Skeletal muscle tissue (tissue), 4 donors: ENCODE measurements around the gene FLVCR1. TPM values are rescaled to one million over a fixed set of nuclear protein-coding genes. Genes with fewer than 3 reads are reported as not detected.
A peak's percentile ranks its signal among the peaks of the same experiment; 100 is the strongest.

Experiments used
- H3K27ac ChIP-seq: one replicate; pipeline ENCODE4 v1.7.0; 2013; ENCODE audit warnings: mild to moderate bottlenecking, low read depth, low read length, inconsistent platforms
- H3K27me3 ChIP-seq, 3 donors: one replicate each; pipeline ENCODE4 v1.7.0; 2013; ENCODE audit warnings: low read length in 3 of 3; ENCODE audit not compliant: control insufficient read depth in 3 of 3, insufficient read depth in 3 of 3
- H3K36me3 ChIP-seq, 3 donors: one replicate each; pipeline ENCODE4 v1.7.0; 2013; ENCODE audit warnings: low read length in 3 of 3; ENCODE audit not compliant: control insufficient read depth in 3 of 3, insufficient read depth in 3 of 3
- H3K4me1 ChIP-seq, 3 donors: one replicate each; pipeline ENCODE4 v1.7.0; 2013; ENCODE audit warnings: low read length in 3 of 3, mild to moderate bottlenecking in 3 of 3; ENCODE audit not compliant: control insufficient read depth in 3 of 3, insufficient read depth in 3 of 3
- H3K4me3 ChIP-seq, 3 donors: one replicate each; pipeline ENCODE4 v1.7.0; 2013; ENCODE audit warnings: low read length in 3 of 3
- H3K9ac ChIP-seq, 3 donors: one replicate each; pipeline ENCODE4 v1.7.0; 2013; ENCODE audit warnings: low read length in 3 of 3, mild to moderate bottlenecking in 3 of 3, moderate library complexity in 2 of 3, low read depth in 1 of 3
- H3K9me3 ChIP-seq, 3 donors: one replicate each; pipeline ENCODE4 v1.7.0; 2013; ENCODE audit warnings: low read length in 3 of 3; ENCODE audit not compliant: control insufficient read depth in 3 of 3
- total RNA-seq: library from RNA; depleted of rRNA; stranded (reverse); fragments of >200 nt; gene quantifications from one replicate; pipeline ENCODE4 v1.2.3, GENCODE V29; 2014
- donor health status: Osteomylitis.

FLVCR1 gene
- 10.4 TPM for total RNA-seq

DNA sequence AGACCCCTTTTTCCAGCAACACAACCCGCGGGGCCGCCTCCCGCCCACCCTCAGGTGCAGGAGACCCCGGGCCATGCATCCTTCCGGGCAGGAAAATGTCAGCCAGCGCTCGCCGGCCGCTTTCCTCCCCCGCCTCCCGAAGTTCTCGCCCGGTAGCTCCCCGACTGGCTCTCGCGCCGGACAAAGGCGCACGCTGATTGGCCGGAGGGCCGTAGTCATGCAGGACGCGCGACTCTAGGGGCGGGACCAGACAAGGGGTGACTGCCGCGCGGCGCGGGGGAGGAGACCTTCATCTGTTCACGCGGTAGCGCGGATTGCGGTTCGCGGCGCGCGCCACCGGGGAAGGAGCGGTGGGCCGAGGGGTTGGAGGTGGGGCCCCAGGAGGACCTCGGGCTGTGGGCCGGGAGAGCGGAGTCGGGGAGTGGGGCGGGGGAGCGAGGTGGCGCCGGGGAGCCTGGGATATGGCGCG is at the start of gene FLVCR1:
FLVCR1 (plus strand) TSS at position 284 of the 469 bp plus-strand sequence; CDS start at position 462, 178 bp downstream.
- Histone ChIP-seq H3K36me3 (no peaks in the 10 kb centered on the region), H3K4me1 (peaks cover 18 to 33% (median 21%) of the 10 kb centered on the region in 3 donors), H3K9ac (peak within 1 kb of the TSS; percentile 82 to 87 (median 84)), H3K9me3 (no peaks in the 10 kb centered on the region), H3K27me3 (no peaks in the 10 kb centered on the region), H3K27ac (peak within 1 kb of the TSS; percentile 66), H3K4me3 (peak within 1 kb of the TSS; percentile 74 to 96 (median 91))

DNA sequence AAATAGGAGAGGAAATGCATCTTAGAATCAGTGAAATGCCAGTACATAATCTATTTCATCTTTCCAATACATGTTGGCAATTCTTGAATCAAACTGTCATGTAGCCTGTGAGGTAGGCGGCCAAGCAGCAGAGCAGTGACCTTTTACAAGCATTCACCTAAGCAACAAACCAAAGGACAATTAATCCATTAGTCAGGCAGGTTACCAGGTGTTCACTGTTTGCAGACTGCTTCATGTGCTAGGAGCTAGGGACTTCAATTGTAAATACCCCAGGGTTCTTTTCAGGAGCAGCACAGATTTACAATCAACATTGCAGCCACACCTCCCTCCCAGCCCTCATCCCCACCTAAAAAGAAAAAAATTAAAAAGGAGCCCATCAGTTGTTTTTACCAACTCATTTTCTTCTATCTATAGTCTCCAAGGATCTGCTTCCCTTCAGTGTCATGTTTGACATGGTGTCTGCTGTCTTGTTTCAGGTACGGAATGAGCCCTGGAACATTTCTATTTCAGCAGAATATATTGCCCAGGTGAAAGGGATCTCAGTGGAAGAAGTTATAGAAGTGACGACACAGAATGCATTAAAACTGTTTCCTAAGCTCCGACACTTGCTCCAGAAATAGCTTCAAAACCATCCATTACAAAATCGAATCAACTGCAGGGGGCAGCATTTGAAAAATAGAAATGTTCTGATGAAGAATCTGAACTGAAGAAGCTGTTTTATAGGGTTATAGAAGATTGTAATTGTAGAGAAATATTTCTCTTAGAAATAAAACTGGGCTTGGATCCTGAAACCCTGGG is 43.3 kb upstream of the FLVCR1 start:
- no peaks in the 10 kb centered on the region for H3K9me3 ChIP-seq
- H3K4me3 ChIP-seq, result no peak overlapping the region
- H3K4me1 ChIP-seq, result no peaks in the 10 kb centered on the region
- H3K27me3 ChIP-seq, result no peaks in the 10 kb centered on the region
- H3K9ac ChIP-seq, result no peak overlapping the region
- H3K27ac ChIP-seq, result no peak overlapping the region
- H3K36me3 ChIP-seq, result no peaks in the 10 kb centered on the region

DNA sequence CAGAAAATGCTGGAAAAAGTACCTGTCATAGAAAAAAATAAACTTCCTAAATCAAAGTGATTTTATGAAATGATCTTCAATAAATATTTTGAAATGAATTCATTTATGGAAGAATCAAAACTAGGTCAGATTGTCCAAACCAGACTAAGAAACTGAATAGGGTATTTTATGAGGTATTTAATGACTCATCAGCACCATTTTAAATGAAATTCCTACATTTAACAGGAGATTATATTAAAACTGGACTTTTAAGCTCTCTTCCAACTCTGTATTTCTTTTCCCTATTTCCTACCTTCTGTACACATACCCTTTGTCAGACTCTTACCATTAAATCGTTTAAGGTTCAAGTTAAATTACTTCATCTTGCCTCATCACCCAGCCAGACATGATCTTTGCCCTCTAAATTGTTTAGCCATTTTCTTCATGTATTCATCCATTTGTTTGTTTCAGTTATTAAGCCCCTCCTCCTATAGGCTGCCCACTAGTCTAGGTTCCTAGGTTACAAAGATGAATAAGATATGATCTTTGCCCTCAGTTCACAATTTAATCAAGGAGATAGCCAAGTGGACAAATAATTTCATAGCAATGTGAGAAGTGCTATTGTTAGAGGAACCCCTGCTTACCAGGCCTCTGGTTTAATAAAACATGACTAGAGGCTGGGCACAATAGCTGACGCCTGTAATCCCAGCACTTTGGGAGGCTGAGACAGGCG is 41.4 kb upstream of the FLVCR1 start:
- Histone ChIP-seq H3K27me3 (no peaks in the 10 kb centered on the region), H3K4me3 (no peak overlapping the region), H3K4me1 (no peaks in the 10 kb centered on the region), H3K36me3 (no peaks in the 10 kb centered on the region), H3K9ac (no peak overlapping the region), H3K27ac (no peak overlapping the region), H3K9me3 (no peaks in the 10 kb centered on the region)

DNA sequence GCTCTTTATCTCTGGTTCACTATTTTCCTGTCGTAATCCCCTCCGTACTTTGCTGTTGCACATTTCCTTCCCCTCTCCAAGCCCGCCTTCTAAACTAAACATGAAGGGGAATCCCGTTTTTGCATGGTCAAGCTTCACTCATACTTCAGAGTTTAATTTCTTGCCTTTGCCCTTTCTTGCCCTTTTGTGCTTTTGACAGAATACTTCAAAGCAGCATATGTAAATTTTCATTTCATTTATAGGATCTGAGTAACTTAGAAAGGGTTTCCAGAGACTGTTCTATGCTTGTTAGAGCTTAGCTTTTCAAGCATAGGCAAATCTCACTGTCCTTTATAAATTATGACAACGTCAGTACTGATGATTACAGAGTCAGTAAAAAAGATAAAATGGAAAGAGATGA is 38.3 kb upstream of the FLVCR1 start:
- Histone ChIP-seq H3K9me3 (no peaks in the 10 kb centered on the region), H3K4me3 (no peak overlapping the region), H3K4me1 (no peaks in the 10 kb centered on the region), H3K27me3 (no peaks in the 10 kb centered on the region), H3K36me3 (peaks cover 0 to 2% (median 0%) of the 10 kb centered on the region in 3 donors), H3K27ac (no peak overlapping the region), H3K9ac (no peak overlapping the region)

DNA sequence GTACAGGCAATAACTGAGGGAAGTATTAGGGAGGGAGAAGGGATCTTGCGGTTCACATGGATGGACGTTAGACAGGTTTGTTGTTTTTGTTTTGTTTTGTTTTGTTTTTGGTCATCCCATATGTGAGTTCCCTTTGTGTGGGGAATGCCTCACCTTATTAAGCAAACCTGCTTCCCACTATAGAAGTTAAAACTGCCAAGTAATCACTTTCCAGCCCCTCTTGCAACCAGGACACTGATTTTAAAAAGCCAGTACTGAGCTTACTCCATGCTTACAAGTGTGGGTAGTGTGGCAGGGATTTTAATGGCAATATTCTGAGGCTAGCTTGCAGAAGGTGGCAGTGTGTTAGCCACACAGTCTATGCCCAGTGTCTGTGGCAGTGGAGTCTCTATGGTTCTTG is 37.1 kb upstream of the FLVCR1 start:
- no peak overlapping the region for H3K9ac ChIP-seq
- peaks cover 0 to 2% (median 0%) of the 10 kb centered on the region in 3 donors for H3K36me3 ChIP-seq
- H3K4me3 ChIP-seq, result no peak overlapping the region
- H3K27ac ChIP-seq, result no peak overlapping the region
- no peaks in the 10 kb centered on the region for H3K4me1 ChIP-seq
- peaks cover 0 to 2% (median 2%) of the 10 kb centered on the region in 3 donors for H3K9me3 ChIP-seq
- H3K27me3 ChIP-seq, result no peaks in the 10 kb centered on the region

DNA sequence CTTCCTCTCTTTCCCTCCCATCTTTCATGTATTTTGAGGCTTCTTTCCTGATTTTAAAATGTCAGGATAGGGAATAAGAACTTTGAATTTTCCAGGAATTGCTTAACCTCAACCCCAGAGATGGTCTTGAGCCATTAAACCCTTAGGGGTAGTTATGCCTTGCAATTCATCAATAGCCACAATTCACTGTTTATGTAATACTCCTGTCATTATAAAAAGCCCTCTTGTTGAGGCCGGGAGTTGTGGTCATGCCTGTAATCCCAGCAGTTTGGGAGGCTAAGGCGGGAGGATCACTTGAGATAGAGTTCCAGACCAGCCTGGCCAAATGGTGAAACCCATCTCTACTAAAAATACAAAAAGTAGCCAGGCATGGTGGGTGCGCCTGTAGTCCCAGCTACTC is 35.1 kb upstream of the FLVCR1 start:
- no peak overlapping the region for H3K9ac ChIP-seq
- H3K27me3 ChIP-seq, result no peaks in the 10 kb centered on the region
- no peak overlapping the region for H3K27ac ChIP-seq
- peaks cover 0 to 2% (median 0%) of the 10 kb centered on the region in 3 donors for H3K36me3 ChIP-seq
- no peak overlapping the region for H3K4me3 ChIP-seq
- peaks cover 0 to 4% (median 2%) of the 10 kb centered on the region in 3 donors for H3K9me3 ChIP-seq
- H3K4me1 ChIP-seq, result no peaks in the 10 kb centered on the region

DNA sequence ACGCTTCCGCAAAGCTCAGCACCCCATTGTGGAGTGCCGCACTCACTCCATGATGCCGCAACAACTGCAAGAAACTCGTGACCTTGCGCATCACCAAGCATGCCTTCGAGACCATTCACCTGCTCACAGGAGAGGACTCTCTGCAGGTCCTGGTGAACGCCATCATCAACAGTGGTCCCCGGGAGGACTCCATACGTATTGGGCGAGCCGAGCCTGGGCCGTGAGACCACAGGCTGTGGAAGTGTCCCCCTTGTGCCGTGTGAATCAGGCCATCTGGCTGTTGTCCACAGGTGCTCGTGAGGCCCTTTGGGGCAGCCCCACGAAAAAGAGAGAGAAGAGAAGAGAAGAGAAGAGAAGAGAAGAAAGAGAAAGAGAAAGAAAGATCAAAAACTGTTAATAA is 33.9 kb upstream of the FLVCR1 start:
- H3K4me1 ChIP-seq, result no peaks in the 10 kb centered on the region
- peaks cover 0 to 2% (median 0%) of the 10 kb centered on the region in 3 donors for H3K36me3 ChIP-seq
- no peaks in the 10 kb centered on the region for H3K27me3 ChIP-seq
- no peak overlapping the region for H3K27ac ChIP-seq
- H3K4me3 ChIP-seq, result no peak overlapping the region
- H3K9ac ChIP-seq, result no peak overlapping the region
- peaks cover 0 to 4% (median 2%) of the 10 kb centered on the region in 3 donors for H3K9me3 ChIP-seq

DNA sequence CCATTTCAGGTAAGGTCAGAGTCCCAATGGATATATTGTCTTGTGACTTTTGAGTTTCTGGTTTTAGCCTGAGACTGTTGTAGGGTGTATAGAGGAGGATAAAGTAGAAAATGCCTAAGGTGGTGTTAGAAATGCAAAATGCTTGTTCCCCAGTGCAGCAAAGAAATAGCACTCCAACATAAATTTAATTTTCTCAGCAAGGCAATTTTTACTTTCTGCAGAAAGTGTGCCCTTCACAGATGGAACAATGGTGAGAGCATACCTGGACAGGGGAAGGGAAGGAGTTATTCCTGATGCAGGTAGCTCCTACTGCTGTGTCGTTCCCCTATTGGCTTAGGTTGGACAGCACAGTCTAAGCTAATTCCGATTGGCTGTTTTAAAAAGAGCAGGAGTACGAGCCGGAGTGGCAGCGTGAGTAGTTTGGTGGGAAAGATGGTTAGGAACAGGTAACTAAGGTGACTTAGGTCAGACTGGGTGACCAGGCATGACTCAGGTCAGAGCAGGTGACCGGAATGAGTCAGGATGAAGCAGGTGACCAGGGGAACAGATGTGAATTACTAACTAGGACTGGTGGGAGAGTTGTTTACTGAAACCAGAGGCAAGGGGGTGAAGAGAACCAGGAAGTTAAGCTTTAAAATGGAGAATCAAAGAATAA is 32.1 kb upstream of the FLVCR1 start:
- H3K9me3 ChIP-seq, result peaks cover 0 to 4% (median 2%) of the 10 kb centered on the region in 3 donors
- peaks cover 0 to 2% (median 0%) of the 10 kb centered on the region in 3 donors for H3K36me3 ChIP-seq
- no peak overlapping the region for H3K27ac ChIP-seq
- no peak overlapping the region for H3K4me3 ChIP-seq
- no peak overlapping the region for H3K9ac ChIP-seq
- H3K4me1 ChIP-seq, result no peaks in the 10 kb centered on the region
- no peaks in the 10 kb centered on the region for H3K27me3 ChIP-seq

DNA sequence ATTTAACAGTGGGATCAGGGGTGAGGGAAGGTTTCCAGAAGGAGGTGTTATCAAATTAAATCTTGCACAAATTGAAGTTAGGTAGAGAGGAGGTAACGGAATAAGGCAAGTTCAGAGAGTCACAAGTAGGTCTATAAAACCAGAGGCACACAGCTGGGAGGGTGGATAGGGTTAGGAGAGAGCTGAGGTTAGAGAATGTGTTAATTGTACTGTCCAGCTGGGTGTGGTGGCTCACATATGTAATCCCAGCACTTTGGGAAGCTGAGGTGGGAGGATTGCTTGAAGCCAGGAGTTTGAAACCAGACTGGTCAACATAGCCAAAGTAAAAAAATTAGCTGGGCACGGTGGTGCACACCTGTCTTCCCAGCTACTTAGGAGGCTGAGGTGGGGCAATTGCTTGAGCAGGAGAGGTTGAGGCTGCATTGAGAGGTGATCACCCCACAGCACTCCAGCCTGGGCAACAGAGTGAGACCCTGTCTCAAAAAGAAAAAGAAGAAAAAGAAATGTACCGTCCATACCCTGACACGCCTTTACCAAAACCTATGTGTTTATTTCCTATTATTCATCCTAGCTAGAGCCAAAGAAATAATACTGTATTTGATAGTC is 30.8 kb upstream of the FLVCR1 start:
- H3K4me3 ChIP-seq, result no peak overlapping the region
- H3K4me1 ChIP-seq, result no peaks in the 10 kb centered on the region
- H3K9me3 ChIP-seq, result peaks cover 0 to 4% (median 2%) of the 10 kb centered on the region in 3 donors
- H3K27me3 ChIP-seq, result no peaks in the 10 kb centered on the region
- no peak overlapping the region for H3K9ac ChIP-seq
- H3K27ac ChIP-seq, result no peak overlapping the region
- H3K36me3 ChIP-seq, result peaks cover 0 to 2% (median 0%) of the 10 kb centered on the region in 3 donors
